HG02763 (cell line): ENCODE measurements around the gene TSN.
"Not testable (repeated sequence)": the region's sequence is repeated elsewhere in the genome, so short reads cannot be mapped to it uniquely, and the experiment has no call there.

Source experiments
- ATAC-seq: cut with Tn5 transposase; IDR thresholded peaks from one replicate; pipeline ENCODE4 v1.9.1; 2021; ENCODE audit warnings: mild to moderate bottlenecking, moderate library complexity; ENCODE audit not compliant: unreplicated experiment

The TSN gene

GRCh38 chr2:121755237-121756111, at the start of gene TSN:
TSN (plus strand) TSS chr2:121755651; CDS start chr2:121755780, 129 bp downstream.
- ATAC-seq = peak; percentile 100

GRCh38 chr2:121705958-121706357, 49.5 kb upstream of the TSN start:
- ATAC-seq = no peak

- ATAC-seq = no peak
Observed at GRCh38 chr2:121707344-121707919, 48.0 kb upstream of the TSN start.

GRCh38 chr2:121707920-121708361, 47.5 kb upstream of the TSN start:
- no peak for ATAC-seq

GRCh38 chr2:121709776-121710469, 45.5 kb upstream of the TSN start:
- no peak for ATAC-seq

- ATAC-seq = no peak
Observed at GRCh38 chr2:121710470-121711170, 44.8 kb upstream of the TSN start.

- ATAC-seq = not testable (repeated sequence)
Observed at GRCh38 chr2:121711481-121711880, 44.0 kb upstream of the TSN start.

- ATAC-seq = no peak
Observed at GRCh38 chr2:121716126-121716525, 39.3 kb upstream of the TSN start.

GRCh38 chr2:121717529-121717928, 37.9 kb upstream of the TSN start:
- ATAC-seq = no peak

- ATAC-seq = no peak
Observed at GRCh38 chr2:121721926-121722325, 33.5 kb upstream of the TSN start.

- ATAC-seq = no peak
Observed at GRCh38 chr2:121722479-121722878, 33.0 kb upstream of the TSN start.

GRCh38 chr2:121723316-121723715, 32.1 kb upstream of the TSN start:
- ATAC-seq = no peak

GRCh38 chr2:121727332-121727731, 28.1 kb upstream of the TSN start:
- ATAC-seq = no peak

- no peak for ATAC-seq
Observed at GRCh38 chr2:121727950-121728349, 27.5 kb upstream of the TSN start.

- ATAC-seq = no peak
Observed at GRCh38 chr2:121731366-121731765, 24.1 kb upstream of the TSN start.

GRCh38 chr2:121734544-121734943, 20.9 kb upstream of the TSN start:
- not testable (repeated sequence) for ATAC-seq

GRCh38 chr2:121735518-121736074, 19.9 kb upstream of the TSN start:
- no peak for ATAC-seq

- ATAC-seq = no peak
Observed at GRCh38 chr2:121736140-121736461, 19.4 kb upstream of the TSN start.

GRCh38 chr2:121736462-121737336, 18.8 kb upstream of the TSN start, which contains the start of gene NIFK:
NIFK (minus strand) TSS chr2:121736875; CDS start chr2:121736850, 25 bp downstream.
- peak; percentile 92 for ATAC-seq

GRCh38 chr2:121740973-121741372, 14.5 kb upstream of the TSN start:
- no peak for ATAC-seq
